Tibial nerve (tissue), 4 donors: ENCODE measurements around the gene LAMC3.

Experiments
- EP300 ChIP-seq, 2 donors: sonication (generic); formaldehyde crosslinking; IDR thresholded peaks; one replicate each; pipeline ENCODE4 v1.6.1; 2017; ENCODE audit warnings: antibody characterized with exemption in 2 of 2, mild to moderate bottlenecking in 1 of 2
- POLR2A ChIP-seq, 2 donors: fragments of 450-650 bp; IDR thresholded peaks; one replicate each; pipeline ENCODE4 v1.6.1; 2017; ENCODE audit warnings: antibody characterized with exemption in 2 of 2, mild to moderate bottlenecking in 2 of 2, moderate library complexity in 2 of 2
- TF ChIP-seq, protein P1 (sequence below), 5 experiments: fragments of 200-600 bp in 3 of 5; fragments of 450-650 bp in 2 of 5; sonication (generic) in 3 of 5; IDR thresholded peaks; one replicate each; pipeline ENCODE4 v1.5.1; 2016 to 2019; ENCODE audit warnings: antibody characterized with exemption in 5 of 5, mild to moderate bottlenecking in 3 of 5, moderate library complexity in 2 of 5

DNA sequence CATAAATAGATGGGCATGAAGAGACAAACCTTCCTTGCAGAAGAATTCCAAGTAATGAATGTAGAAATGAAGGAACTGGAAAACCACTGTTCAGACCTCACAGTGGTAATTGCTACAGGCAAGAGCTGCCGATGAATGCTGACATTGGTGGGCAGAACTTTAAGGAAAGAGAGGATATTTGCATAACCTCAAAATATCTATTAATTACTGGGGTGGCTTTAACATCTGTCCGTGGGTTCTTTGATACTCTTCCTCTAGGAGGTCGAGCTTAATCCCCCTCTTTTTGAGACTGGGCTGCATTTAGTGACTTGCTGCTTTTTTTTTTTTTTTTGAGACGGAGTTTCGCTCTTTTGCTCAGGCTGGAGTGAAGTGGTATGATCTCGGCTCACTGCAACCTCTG, 34.7 kb downstream of the LAMC3 start:
- TF ChIP-seq, protein P1, sequence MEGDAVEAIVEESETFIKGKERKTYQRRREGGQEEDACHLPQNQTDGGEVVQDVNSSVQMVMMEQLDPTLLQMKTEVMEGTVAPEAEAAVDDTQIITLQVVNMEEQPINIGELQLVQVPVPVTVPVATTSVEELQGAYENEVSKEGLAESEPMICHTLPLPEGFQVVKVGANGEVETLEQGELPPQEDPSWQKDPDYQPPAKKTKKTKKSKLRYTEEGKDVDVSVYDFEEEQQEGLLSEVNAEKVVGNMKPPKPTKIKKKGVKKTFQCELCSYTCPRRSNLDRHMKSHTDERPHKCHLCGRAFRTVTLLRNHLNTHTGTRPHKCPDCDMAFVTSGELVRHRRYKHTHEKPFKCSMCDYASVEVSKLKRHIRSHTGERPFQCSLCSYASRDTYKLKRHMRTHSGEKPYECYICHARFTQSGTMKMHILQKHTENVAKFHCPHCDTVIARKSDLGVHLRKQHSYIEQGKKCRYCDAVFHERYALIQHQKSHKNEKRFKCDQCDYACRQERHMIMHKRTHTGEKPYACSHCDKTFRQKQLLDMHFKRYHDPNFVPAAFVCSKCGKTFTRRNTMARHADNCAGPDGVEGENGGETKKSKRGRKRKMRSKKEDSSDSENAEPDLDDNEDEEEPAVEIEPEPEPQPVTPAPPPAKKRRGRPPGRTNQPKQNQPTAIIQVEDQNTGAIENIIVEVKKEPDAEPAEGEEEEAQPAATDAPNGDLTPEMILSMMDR (IDR thresholded peaks at IDR 0.05), result no peak
- no peak for TF ChIP-seq POLR2A (IDR thresholded peaks at IDR 0.05)
- no peak for TF ChIP-seq EP300 (IDR thresholded peaks at IDR 0.05)
